Left hindlimb (tissue), 1 donor: ENCODE results near the gene CADM2.

ENCODE experiments used
- DNase-seq: peaks from one replicate; pipeline ENCODE4 v3.0.0-alpha.2; 2018

Gene CADM2

GRCh38 chr3:85208650-85209049, 249.9 kb downstream of the CADM2 start:
- no peak for DNase-seq

- no peak for DNase-seq
Measured at GRCh38 chr3:85210540-85210939, 251.8 kb downstream of the CADM2 start.

- DNase-seq = no peak
Measured at GRCh38 chr3:85228966-85229365, 270.2 kb downstream of the CADM2 start.

GRCh38 chr3:85244091-85244490, 285.3 kb downstream of the CADM2 start:
- DNase-seq = no peak

- DNase-seq = no peak
Measured at GRCh38 chr3:85244519-85244918, 285.7 kb downstream of the CADM2 start.

GRCh38 chr3:85251766-85252165, 293.0 kb downstream of the CADM2 start:
- no peak for DNase-seq

- no peak for DNase-seq
Measured at GRCh38 chr3:85252686-85253085, 293.9 kb downstream of the CADM2 start.

GRCh38 chr3:85254738-85255137, 295.9 kb downstream of the CADM2 start:
- DNase-seq = no peak

GRCh38 chr3:85255949-85256348, 297.2 kb downstream of the CADM2 start:
- DNase-seq = no peak

GRCh38 chr3:85258326-85258725, 299.5 kb downstream of the CADM2 start:
- no peak for DNase-seq

- DNase-seq = no peak
Measured at GRCh38 chr3:85258819-85259218, 300.0 kb downstream of the CADM2 start.

GRCh38 chr3:85259748-85260147, 301.0 kb downstream of the CADM2 start:
- DNase-seq = no peak

GRCh38 chr3:85264381-85264780, 305.6 kb downstream of the CADM2 start:
- DNase-seq = no peak

- DNase-seq = no peak
Measured at GRCh38 chr3:85270488-85270887, 311.7 kb downstream of the CADM2 start.

GRCh38 chr3:85271911-85272310, 313.1 kb downstream of the CADM2 start:
- no peak for DNase-seq

- DNase-seq = no peak
Measured at GRCh38 chr3:85288257-85288656, 329.5 kb downstream of the CADM2 start.

GRCh38 chr3:85297291-85297690, 338.5 kb downstream of the CADM2 start:
- DNase-seq = no peak

- DNase-seq = no peak
Measured at GRCh38 chr3:85298032-85298431, 339.2 kb downstream of the CADM2 start.

GRCh38 chr3:85303156-85303555, 344.4 kb downstream of the CADM2 start:
- DNase-seq = no peak

GRCh38 chr3:85304360-85304964, 345.7 kb downstream of the CADM2 start:
- no peak for DNase-seq

- DNase-seq = no peak
Measured at GRCh38 chr3:85312331-85312730, 353.5 kb downstream of the CADM2 start.

GRCh38 chr3:85313380-85313779, 354.6 kb downstream of the CADM2 start:
- DNase-seq = no peak

GRCh38 chr3:85316252-85316651, 357.5 kb downstream of the CADM2 start:
- no peak for DNase-seq

- no peak for DNase-seq
Measured at GRCh38 chr3:85321892-85322291, 363.1 kb downstream of the CADM2 start.

- no peak for DNase-seq
Measured at GRCh38 chr3:85330071-85330470, 371.3 kb downstream of the CADM2 start.

- DNase-seq = no peak
Measured at GRCh38 chr3:85337895-85338294, 379.1 kb downstream of the CADM2 start.
